GM19043 (cell line): ENCODE data around the gene C5orf15.
"Not testable (repeated sequence)": the region's sequence is repeated elsewhere in the genome, so short reads cannot be mapped to it uniquely, and the experiment has no call there.

Experiments
- ATAC-seq: cut with Tn5 transposase; IDR thresholded peaks from one replicate; pipeline ENCODE4 v1.9.1; 2021; ENCODE audit warnings: low read depth; ENCODE audit not compliant: unreplicated experiment

Gene C5orf15

DNA sequence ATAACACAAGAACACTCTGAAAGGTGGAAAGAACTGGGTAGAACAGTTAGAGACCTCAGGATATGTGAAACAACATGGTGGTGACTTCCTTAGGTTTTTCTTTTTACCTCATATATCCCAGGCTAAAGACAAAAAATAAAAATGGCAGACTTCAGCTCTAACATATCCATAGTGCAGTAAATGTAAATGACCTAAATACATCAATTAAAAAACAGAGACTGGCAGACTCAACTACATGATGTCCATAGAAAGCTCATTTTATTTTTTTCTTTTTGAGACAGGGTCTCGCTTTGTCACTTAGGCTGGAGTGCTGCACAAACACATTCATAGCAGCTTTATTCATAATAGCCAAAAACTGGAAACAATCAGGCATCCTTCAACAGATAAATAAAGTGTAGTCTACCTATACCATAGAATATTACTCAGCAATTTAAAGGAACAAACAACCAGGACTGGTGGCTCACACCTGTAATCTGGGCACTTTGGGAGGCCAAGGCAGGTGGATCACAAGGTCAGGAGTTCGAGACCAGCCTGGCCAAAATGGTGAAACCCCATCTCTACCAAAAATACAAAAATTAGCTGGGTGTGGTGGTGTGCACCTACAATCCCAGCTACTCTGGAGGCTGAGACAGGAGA is 4.8 kb downstream of the C5orf15 start:
- no peak for ATAC-seq

DNA sequence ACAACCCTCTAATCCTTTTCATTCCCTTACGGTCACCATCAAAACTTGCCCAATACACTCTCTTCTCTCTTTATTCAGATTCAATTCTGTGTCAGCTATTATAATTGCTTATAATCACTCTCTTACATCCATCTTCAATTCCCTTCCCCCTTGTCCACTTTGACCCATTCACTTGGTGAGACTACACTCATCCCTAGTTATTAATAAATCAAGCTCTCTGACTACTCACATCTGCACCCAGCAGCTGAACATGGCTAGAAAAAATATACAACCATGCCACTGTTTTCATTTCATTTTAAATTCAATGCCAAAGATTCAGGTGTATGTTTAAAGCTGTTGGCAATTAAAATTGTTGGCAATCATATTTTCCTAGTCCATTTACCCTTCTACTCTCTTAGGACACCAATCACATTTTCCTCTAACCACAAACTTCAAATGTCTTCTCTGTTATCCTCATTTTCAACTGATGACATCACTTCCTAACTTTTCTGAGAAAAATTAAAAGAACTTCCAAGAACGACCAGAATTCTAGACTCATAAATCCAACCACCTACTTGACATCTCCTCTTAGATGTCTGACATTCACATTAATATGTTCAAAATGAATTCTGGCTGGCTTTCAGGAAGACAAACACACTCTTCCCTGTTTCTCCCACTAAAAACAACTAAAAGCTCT is 5.5 kb downstream of the C5orf15 start:
- ATAC-seq: no peak

DNA sequence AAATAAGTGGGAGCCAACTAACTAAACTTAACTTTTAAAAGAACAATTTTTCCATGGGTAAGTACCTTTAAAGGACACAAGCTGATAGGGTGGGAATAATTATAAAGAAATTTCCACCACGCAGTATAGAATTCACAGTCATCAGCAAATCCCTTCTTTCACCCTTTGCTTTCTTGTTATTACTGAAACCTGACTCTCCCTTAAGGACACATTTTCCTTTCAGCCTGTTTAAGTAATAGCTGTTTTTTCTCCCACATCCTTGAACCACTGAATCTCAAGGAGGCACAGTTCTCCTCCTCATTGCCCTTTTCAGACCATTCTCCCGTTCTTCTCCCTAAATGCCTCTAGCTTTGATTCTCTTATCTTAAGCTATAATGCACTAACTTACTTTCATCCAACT is 6.3 kb downstream of the C5orf15 start:
- no peak for ATAC-seq

DNA sequence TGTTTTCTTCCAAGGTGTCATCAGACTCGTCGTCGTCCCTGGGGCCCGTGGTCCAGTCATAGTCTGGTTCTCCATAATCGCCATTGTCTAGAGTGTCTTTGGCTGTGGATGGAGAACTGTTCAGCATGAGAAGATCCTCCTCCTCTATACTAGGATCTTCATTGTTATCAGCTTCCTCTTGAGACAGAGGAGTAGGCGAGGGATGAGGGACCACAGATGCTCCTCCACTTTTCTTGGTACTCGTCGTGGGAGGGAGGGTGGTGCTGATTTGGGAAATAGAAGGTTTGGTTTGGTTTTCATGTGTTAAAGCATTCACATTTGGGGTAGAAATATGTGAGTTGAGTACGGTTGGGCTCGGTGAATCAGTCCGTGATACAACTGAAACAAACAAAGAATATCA is 8.8 kb downstream of the C5orf15 start:
- no peak for ATAC-seq

DNA sequence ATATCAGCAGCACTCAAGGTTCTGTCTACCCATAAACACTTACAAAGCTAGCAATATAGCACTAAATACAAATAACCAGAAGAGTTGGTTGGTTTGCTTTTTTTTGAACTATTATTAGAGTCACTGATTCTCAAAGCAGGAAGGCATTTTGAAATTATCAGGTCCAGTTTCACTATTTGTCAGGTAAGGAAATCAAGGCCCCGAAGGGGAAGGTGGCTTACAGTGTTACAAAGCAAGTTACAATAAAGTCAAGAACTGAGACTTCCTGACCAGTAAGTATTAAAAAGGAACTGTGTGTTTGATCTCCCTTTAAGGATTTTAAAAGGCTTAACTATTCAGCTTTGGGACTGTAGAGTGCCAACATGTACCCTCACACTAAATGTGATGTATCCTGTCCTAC is 10.8 kb downstream of the C5orf15 start:
- ATAC-seq: peak; percentile 76

DNA sequence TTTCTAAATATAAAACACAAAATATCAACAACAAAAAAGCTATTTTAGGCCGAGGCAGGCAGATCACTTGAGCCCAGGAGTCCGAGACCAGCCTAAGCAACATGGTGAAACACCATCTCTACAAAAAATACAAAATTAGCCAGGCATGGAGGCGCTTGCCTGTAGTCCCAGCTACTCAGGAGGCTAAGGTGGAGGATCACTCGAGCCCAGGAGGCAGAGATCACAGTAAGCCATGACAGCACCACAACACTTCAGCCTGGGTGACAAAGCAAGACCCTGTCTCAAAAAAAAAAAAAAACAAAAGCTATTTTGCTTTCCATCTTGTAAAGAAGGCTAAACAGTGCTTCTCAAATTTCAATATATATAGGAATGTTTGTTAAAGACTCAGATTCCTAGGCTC is 11.3 kb downstream of the C5orf15 start:
- ATAC-seq: peak; percentile 19

DNA sequence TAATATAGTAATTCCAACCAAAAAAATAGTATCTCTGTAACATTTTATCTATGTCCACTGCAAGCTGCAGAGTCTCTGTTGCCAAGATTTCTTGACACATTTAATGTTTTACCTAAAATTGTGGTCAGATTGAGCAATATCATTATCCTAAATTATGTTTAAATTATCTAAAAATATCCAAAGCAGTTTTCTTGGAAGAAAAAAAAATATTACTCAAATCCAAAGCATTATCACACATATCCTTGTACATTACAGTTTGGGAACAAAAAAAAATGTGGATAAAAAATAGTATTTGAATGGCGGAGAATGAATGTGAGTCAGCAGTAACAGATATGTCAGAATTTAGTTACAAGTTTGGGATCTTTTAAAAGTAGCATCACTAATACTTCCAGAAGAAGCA is 12.2 kb downstream of the C5orf15 start:
- not testable (repeated sequence) for ATAC-seq

DNA sequence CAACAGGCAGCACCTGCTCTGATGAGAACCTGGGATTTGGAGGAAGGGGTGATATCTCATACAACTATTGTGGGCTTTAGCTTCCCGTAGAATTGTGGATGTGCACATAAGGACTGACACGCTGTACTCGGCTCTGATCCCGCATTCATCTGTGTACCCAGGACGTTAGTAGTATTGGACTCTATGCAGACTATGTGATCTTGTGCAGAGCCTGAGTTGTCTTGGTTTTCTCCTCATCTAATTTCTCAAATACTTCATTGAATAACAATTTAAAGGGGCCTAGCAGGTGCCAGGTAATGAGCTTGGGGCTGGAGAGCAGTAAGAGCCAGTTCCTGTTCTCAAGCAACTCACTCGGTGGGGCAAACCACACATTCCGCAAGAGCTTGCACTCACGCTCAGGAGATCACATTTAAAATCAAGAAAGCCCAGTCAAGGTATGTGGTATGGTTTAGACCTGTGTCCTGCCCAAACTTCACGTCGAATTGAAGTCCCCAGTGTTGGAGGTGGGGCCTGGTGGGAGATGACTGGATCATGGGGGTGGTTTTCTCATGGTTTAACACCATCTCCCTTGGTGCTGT is 14.8 kb downstream of the C5orf15 start:
- ATAC-seq: no peak

DNA sequence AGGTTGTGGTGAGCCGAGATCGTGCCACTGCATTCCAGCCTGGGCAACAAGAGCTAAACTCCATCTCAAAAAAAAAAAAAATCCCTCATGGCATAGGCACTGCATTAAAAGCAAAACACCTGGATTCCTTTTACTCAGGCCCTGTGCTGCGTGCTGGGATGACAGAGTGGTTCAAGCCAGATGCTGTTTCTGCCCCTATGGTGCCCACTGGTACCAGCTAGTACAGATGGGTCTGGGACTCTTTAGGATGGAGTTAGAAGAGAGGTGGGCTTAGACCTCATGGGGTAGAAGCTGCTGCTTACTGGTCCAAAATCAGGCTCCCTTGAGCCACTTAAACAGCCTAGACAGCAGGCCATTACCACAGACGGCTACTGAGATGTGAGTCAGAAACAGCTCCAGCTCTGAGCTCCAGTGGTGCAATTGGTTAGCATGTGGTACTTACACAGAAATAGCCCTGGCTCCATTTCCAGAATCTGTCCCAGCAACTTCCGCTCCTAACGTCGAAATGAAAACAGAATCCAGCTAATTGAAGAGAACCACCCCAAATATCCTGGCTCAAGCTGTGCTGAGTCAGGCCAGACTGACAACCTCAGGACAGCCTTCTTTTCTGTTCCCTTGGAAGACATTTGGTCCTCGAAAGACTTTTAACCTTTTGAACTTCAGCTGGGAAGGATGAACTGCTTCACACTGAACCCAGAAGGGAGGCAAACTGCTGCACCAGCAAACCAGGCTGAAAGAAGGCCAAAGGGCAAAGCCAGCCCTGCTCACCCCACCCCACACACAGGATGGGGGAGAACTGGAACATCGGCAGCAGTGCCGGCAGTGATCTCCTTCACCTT is 15.5 kb downstream of the C5orf15 start:
- ATAC-seq: no peak

DNA sequence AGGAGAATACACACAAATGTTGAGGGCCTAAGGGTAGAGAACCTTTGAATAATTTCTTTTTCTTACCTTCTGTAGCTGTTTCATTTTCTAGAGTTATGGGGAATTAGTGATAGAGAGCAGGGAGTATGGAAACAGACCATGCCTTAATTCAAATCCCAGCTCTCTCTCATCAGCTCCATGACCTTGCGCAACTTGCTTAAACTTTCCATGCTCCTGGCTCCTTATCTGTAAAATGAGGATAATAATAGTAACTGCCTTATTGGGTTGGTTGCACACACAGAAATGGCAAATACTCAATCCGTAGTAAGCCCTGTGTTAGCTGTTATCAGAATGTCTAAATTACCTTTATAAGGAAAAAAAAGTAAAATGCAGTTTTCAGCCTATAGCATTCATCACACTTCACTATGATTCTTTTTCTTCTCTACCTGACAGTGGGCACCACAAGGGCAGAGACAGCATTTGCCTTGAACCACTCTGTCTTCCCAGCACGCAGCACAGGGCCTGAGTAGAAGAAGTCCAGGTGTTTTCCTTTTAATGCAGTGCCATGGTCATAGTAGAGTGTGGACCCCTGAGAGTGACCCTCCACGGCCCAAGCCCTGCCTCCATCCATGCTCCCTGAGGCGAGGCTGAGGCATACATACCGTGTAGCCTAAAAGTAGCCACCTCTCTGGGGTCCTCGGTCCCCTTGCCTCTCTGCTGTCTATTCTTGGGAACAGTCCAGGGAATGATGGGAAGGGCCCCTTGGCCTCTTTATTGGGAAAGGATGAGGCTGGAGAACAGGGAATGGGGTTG is 17.4 kb downstream of the C5orf15 start:
- no peak for ATAC-seq

DNA sequence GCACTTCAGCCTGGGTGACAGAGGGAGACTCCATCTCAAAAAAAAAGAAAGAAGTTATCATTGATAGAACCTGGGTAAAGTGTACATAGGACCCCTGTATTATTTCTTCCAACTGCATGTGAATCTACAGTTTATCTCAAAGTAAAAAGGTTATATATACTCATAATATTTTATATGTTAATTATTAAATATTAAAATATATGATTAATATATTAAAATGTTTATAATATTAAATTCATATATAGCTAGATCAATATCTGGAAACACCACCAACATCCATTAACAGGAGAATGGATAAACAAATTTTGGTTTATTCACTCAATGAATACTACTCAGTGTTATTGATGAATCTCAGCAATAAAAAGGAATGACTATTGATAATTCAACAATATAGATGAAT is 19.7 kb downstream of the C5orf15 start:
- ATAC-seq: no peak

DNA sequence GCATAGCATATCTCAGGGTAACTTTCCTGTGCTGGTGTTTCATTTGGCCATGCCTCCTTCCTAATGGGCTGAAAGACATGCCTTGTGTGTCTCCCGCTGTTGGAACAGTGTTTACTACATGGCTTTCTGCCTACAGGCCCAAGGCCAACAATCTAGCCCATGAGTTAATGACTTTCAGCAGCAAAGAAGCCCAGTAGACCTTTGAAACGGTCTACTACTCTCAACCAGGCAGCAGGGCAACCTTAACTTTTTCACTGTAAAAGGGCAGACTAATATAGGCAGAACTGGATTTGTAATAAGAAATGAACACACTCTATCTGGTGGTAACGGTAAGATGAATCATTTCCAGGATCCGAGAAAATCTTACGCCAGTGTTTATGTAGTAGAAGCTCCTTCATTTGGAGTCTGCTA is 21.0 kb downstream of the C5orf15 start:
- no peak for ATAC-seq

DNA sequence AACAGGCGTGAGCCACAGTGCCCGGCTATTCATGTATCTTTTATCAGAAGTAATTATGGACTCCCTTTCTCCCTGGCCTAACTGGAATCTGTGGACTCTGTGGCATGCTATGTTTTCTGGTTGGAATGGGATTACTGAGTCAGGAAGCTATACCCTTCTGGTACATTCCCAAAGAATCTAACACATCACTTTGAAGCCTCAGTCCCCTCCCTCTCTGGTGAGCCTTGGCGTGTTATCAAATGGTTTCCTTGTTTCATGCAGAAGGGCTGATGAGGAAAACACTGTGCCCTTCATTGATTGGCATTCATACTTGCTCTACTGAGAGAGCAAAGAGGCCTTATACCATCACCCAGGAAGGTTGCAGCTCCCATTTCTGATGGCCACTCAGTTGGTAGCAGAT is 22.9 kb downstream of the C5orf15 start:
- no peak for ATAC-seq

DNA sequence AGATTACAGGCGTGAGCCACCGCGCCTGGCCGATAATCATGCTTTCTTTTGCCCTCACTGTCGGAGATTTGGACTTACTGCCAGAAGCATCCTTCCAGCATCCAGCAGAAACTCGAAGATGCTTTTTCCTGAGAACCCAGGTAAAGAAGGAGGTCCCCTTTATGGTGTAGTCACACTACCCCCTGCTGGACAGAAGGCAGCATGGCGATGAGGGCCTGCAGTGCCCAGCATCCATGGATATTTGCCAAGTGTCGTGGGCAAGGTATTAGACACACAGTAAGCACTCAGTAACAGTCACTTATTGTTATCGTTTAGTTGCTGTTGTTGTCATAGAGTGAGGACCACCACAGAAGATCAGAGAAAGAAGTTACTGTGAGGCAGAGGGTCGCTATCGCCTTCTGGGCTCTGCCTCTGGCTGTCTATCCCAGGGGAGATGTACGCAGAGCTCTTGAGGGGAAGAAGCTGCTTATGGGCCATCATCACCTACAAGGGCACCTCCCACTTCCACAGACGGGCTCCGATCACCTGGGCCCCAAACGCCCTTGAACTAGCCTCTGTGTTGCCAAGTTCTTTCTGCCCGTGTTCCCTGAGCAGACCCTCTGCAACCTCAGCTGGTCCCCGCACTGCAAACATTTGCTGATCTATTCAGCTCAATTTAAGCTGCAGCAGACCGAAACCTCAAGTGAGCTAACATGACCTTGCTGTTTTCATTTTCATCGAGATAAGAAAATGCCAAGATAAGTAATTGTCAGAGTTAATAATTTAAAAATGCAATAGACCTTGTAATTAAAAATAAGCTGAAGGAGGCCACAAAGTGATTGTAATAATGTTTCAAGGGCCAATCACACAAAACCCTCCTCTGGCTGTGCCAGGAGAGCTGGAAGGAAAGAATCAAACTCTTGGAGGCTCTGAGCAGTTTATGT is 23.9 kb downstream of the C5orf15 start:
- no peak for ATAC-seq

DNA sequence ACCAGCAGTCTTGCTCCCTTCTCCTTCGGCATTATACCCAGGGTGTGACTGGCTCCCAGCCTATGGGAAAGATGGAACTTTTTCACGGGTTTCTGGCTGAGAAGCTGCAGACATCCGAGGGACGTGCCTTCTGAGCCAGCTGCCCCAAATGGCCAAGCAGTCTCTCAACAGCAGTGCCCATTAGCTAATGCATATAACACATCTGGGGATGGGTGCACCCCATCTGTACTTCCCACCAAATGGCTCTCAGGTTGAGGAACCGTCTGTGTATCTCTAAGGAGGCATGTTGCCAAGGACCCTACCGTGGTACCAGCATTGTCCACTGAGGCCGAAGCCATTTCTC is 25.0 kb downstream of the C5orf15 start:
- ATAC-seq: no peak

DNA sequence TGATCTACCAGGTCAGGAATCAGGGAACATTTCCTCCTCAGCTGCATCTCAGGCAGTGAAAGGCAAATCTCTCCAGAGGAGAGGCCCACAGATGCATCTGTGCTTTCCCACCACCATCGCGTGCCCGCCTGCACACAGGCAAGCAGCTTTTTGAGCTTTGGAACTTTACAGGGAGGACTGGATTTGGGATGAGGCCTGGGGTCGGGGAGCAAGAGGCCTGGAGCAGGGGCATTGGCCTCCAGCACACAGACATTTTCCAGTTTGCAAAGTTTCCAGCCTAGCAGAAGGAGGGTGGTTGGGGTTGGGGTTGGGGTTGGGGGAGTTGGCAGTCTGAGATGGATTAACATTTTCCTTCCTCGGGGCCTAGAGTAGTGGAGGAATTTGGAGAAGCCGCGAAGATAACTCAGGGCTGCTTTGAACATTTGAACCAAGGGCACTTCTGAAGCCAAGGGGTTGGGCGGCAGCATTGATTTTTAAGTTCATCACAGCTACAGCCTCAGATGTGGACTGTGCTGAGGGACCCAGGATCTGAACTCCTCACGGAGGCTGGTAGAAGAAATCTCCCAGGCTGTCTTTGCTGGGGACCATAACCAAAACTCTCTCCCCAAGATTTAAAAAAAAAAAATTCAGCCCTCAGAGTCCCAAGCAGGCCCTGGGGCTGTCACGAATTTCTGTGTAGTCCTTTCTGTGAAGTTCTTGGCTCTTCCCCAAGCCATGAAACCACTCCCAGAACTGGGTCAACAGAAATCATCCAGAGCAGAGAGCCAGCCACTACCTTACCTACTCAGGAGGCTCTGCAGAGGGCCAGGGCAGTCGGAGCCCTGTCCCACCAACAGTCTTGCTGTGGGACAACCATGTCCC is 25.6 kb downstream of the C5orf15 start:
- no peak for ATAC-seq

DNA sequence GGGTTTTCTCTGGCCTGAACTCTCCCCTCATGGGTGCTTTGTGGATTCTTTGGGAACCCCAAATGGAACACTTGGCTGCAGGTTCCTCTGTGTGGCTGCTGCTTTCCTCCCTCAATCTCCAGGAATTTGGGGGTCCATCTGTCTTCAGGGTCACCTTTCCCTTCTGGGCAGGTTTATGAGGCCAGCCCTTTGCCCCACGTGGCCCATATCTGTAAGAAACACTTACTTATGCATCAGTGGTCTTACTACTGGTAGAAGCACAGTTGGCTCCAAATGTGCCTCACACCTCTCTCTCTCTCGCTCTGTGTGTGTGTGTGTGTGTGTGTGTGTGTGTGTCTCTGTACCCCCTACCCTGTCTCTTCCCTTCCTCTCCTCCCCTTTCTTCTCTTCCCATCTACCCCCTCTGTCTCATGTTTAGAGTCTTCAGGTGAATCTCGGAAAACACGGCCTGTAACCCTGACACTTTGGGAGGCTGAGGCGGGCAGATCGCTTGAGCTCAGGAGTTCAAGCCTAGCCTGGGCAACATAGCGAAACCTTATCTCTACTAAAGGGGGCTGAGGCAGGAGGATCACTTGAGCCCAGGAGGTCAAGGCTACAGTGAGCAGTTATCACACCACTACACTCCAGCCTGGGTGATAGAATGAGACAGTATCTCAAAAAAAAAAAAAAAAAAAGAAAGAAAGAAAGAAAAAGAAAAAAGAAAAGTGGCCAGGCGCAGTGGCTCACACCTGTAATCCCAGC is 26.8 kb downstream of the C5orf15 start:
- no peak for ATAC-seq

DNA sequence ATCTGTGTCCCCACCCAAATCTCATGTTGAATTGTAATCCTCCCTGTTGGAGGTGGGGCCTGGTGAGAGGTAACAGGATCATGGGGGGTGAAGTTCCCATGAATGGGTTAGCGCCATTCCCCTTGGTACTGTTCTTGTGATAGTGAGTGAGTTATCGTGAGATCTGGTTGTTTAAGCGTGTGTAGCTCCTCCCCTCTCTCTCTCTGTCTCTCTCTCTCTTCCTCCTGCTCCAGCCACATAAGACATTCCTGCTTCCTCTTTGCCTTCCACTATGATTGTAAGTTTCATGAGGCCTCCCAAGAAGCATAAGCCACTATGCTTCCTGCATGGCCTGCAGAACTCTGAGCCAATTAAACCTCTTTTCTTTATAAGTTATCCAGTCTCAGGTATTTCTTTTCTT is 28.8 kb downstream of the C5orf15 start:
- no peak for ATAC-seq
